Measurements from ENCODE around the gene NHERF2.

- TF ChIP-seq CTCF (conservative IDR thresholded peaks at IDR 0.05; ENCODE audit: low read length), result no peak
- no peak for TF ChIP-seq EZH2phosphoT487 (IDR thresholded peaks at IDR 0.05; ENCODE audit: borderline replicate concordance)
Observed at GRCh38 chr16:2025878-2026460, 733 bp upstream of the NHERF2 start.

Data from Loucy (cell line).